Measurements from ENCODE around the gene TRAPPC4.
"Not testable (repeated sequence)": the region's sequence is repeated elsewhere in the genome, so short reads cannot be mapped to it uniquely, and the experiment has no call there.

The TRAPPC4 gene

GRCh38 chr11:119039471-119039870, 20.9 kb downstream of the TRAPPC4 start:
- H3K4me1 ChIP-seq (ENCODE audit: control insufficient read depth in 1 of 2, insufficient read depth in 2 of 2, low read length in 2 of 2); H3K9me3 ChIP-seq (ENCODE audit: control insufficient read depth in 1 of 2, low read length in 2 of 2); H3K27me3 ChIP-seq (ENCODE audit: low read depth, low read length); H3K36me3 ChIP-seq (ENCODE audit: control insufficient read depth in 1 of 2, insufficient read depth in 2 of 2, low read length in 2 of 2); H3K4me3 ChIP-seq (ENCODE audit: low read depth in 1 of 2, low read length in 2 of 2); H3K27ac ChIP-seq (ENCODE audit: low read length): not testable (repeated sequence)

- Histone ChIP-seq H3K4me3 (ENCODE audit: low read depth in 1 of 2, low read length in 2 of 2) (no peak overlapping the region), H3K27me3 (ENCODE audit: low read depth, low read length) (no peaks in the 10 kb centered on the region), H3K27ac (ENCODE audit: low read length) (no peak overlapping the region), H3K4me1 (ENCODE audit: control insufficient read depth in 1 of 2, insufficient read depth in 2 of 2, low read length in 2 of 2) (no peaks in the 10 kb centered on the region), H3K36me3 (ENCODE audit: control insufficient read depth in 1 of 2, insufficient read depth in 2 of 2, low read length in 2 of 2) (peaks cover 17 to 20% of the 10 kb centered on the region in 2 donors), H3K9me3 (ENCODE audit: control insufficient read depth in 1 of 2, low read length in 2 of 2) (no peaks in the 10 kb centered on the region)
These were observed 23.4 kb downstream of the TRAPPC4 start for GRCh38 chr11:119041821-119042514.

- Histone ChIP-seq H3K36me3 (ENCODE audit: control insufficient read depth in 1 of 2, insufficient read depth in 2 of 2, low read length in 2 of 2) (peaks cover 26 to 29% of the 10 kb centered on the region in 2 donors), H3K27me3 (ENCODE audit: low read depth, low read length) (no peaks in the 10 kb centered on the region), H3K4me1 (ENCODE audit: control insufficient read depth in 1 of 2, insufficient read depth in 2 of 2, low read length in 2 of 2) (no peaks in the 10 kb centered on the region), H3K9me3 (ENCODE audit: control insufficient read depth in 1 of 2, low read length in 2 of 2) (no peaks in the 10 kb centered on the region), H3K27ac (ENCODE audit: low read length) (no peak overlapping the region), H3K4me3 (ENCODE audit: low read depth in 1 of 2, low read length in 2 of 2) (no peak overlapping the region)
These were observed 24.4 kb downstream of the TRAPPC4 start for GRCh38 chr11:119042927-119043326.

GRCh38 chr11:119044708-119045107, 26.1 kb downstream of the TRAPPC4 start:
- Histone ChIP-seq H3K27ac (ENCODE audit: low read length) (no peak overlapping the region), H3K4me3 (ENCODE audit: low read depth in 1 of 2, low read length in 2 of 2) (no peak overlapping the region), H3K4me1 (ENCODE audit: control insufficient read depth in 1 of 2, insufficient read depth in 2 of 2, low read length in 2 of 2) (no peaks in the 10 kb centered on the region), H3K36me3 (ENCODE audit: control insufficient read depth in 1 of 2, insufficient read depth in 2 of 2, low read length in 2 of 2) (peaks cover 44% of the 10 kb centered on the region in 2 donors), H3K9me3 (ENCODE audit: control insufficient read depth in 1 of 2, low read length in 2 of 2) (no peaks in the 10 kb centered on the region), H3K27me3 (ENCODE audit: low read depth, low read length) (no peaks in the 10 kb centered on the region)

GRCh38 chr11:119046489-119046888, 27.9 kb downstream of the TRAPPC4 start:
- H3K9me3 ChIP-seq (ENCODE audit: control insufficient read depth in 1 of 2, low read length in 2 of 2) = no peaks in the 10 kb centered on the region
- H3K4me1 ChIP-seq (ENCODE audit: control insufficient read depth in 1 of 2, insufficient read depth in 2 of 2, low read length in 2 of 2) = no peaks in the 10 kb centered on the region
- H3K36me3 ChIP-seq (ENCODE audit: control insufficient read depth in 1 of 2, insufficient read depth in 2 of 2, low read length in 2 of 2) = peaks cover 56% of the 10 kb centered on the region in 2 donors
- H3K27ac ChIP-seq (ENCODE audit: low read length) = no peak overlapping the region
- no peak overlapping the region for H3K4me3 ChIP-seq (ENCODE audit: low read depth in 1 of 2, low read length in 2 of 2)
- no peaks in the 10 kb centered on the region for H3K27me3 ChIP-seq (ENCODE audit: low read depth, low read length)

GRCh38 chr11:119047205-119047604, 28.6 kb downstream of the TRAPPC4 start:
- H3K27ac ChIP-seq (ENCODE audit: low read length) = no peak overlapping the region
- H3K9me3 ChIP-seq (ENCODE audit: control insufficient read depth in 1 of 2, low read length in 2 of 2) = no peaks in the 10 kb centered on the region
- no peak overlapping the region for H3K4me3 ChIP-seq (ENCODE audit: low read depth in 1 of 2, low read length in 2 of 2)
- H3K4me1 ChIP-seq (ENCODE audit: control insufficient read depth in 1 of 2, insufficient read depth in 2 of 2, low read length in 2 of 2) = no peaks in the 10 kb centered on the region
- no peaks in the 10 kb centered on the region for H3K27me3 ChIP-seq (ENCODE audit: low read depth, low read length)
- peaks cover 63% of the 10 kb centered on the region in 2 donors for H3K36me3 ChIP-seq (ENCODE audit: control insufficient read depth in 1 of 2, insufficient read depth in 2 of 2, low read length in 2 of 2)

- no peak overlapping the region for H3K27ac ChIP-seq (ENCODE audit: low read length)
- H3K4me3 ChIP-seq (ENCODE audit: low read depth in 1 of 2, low read length in 2 of 2) = no peak overlapping the region
- H3K27me3 ChIP-seq (ENCODE audit: low read depth, low read length) = no peaks in the 10 kb centered on the region
- no peaks in the 10 kb centered on the region for H3K4me1 ChIP-seq (ENCODE audit: control insufficient read depth in 1 of 2, insufficient read depth in 2 of 2, low read length in 2 of 2)
- H3K9me3 ChIP-seq (ENCODE audit: control insufficient read depth in 1 of 2, low read length in 2 of 2) = no peaks in the 10 kb centered on the region
- peaks cover 77 to 78% of the 10 kb centered on the region in 2 donors for H3K36me3 ChIP-seq (ENCODE audit: control insufficient read depth in 1 of 2, insufficient read depth in 2 of 2, low read length in 2 of 2)
These were observed 30.1 kb downstream of the TRAPPC4 start for GRCh38 chr11:119048644-119049043.

- Histone ChIP-seq H3K9me3 (ENCODE audit: control insufficient read depth in 1 of 2, low read length in 2 of 2) (no peaks in the 10 kb centered on the region), H3K4me1 (ENCODE audit: control insufficient read depth in 1 of 2, insufficient read depth in 2 of 2, low read length in 2 of 2) (no peaks in the 10 kb centered on the region), H3K27ac (ENCODE audit: low read length) (no peak overlapping the region), H3K36me3 (ENCODE audit: control insufficient read depth in 1 of 2, insufficient read depth in 2 of 2, low read length in 2 of 2) (peaks cover 82% of the 10 kb centered on the region in 2 donors), H3K27me3 (ENCODE audit: low read depth, low read length) (no peaks in the 10 kb centered on the region), H3K4me3 (ENCODE audit: low read depth in 1 of 2, low read length in 2 of 2) (no peak overlapping the region)
These were observed 30.5 kb downstream of the TRAPPC4 start for GRCh38 chr11:119049081-119049480.

- H3K27ac ChIP-seq (ENCODE audit: low read length) = no peak overlapping the region
- H3K27me3 ChIP-seq (ENCODE audit: low read depth, low read length) = no peaks in the 10 kb centered on the region
- no peak overlapping the region for H3K4me3 ChIP-seq (ENCODE audit: low read depth in 1 of 2, low read length in 2 of 2)
- peaks cover 67 to 74% of the 10 kb centered on the region in 2 donors for H3K36me3 ChIP-seq (ENCODE audit: control insufficient read depth in 1 of 2, insufficient read depth in 2 of 2, low read length in 2 of 2)
- H3K9me3 ChIP-seq (ENCODE audit: control insufficient read depth in 1 of 2, low read length in 2 of 2) = no peaks in the 10 kb centered on the region
- peaks cover 8 to 15% of the 10 kb centered on the region in 2 donors for H3K4me1 ChIP-seq (ENCODE audit: control insufficient read depth in 1 of 2, insufficient read depth in 2 of 2, low read length in 2 of 2)
These were observed 33.0 kb downstream of the TRAPPC4 start for GRCh38 chr11:119051440-119052162.

GRCh38 chr11:119052163-119052814, 33.7 kb downstream of the TRAPPC4 start:
- Histone ChIP-seq H3K27me3 (ENCODE audit: low read depth, low read length) (no peaks in the 10 kb centered on the region), H3K4me3 (ENCODE audit: low read depth in 1 of 2, low read length in 2 of 2) (no peak overlapping the region), H3K27ac (ENCODE audit: low read length) (no peak overlapping the region), H3K4me1 (ENCODE audit: control insufficient read depth in 1 of 2, insufficient read depth in 2 of 2, low read length in 2 of 2) (peaks cover 8 to 15% of the 10 kb centered on the region in 2 donors), H3K36me3 (ENCODE audit: control insufficient read depth in 1 of 2, insufficient read depth in 2 of 2, low read length in 2 of 2) (peaks cover 62 to 67% of the 10 kb centered on the region in 2 donors), H3K9me3 (ENCODE audit: control insufficient read depth in 1 of 2, low read length in 2 of 2) (no peaks in the 10 kb centered on the region)

GRCh38 chr11:119054418-119054817, 35.9 kb downstream of the TRAPPC4 start:
- Histone ChIP-seq H3K4me3 (ENCODE audit: low read depth in 1 of 2, low read length in 2 of 2) (no peak overlapping the region), H3K9me3 (ENCODE audit: control insufficient read depth in 1 of 2, low read length in 2 of 2) (no peaks in the 10 kb centered on the region), H3K27ac (ENCODE audit: low read length) (no peak overlapping the region), H3K36me3 (ENCODE audit: control insufficient read depth in 1 of 2, insufficient read depth in 2 of 2, low read length in 2 of 2) (peaks cover 43 to 46% of the 10 kb centered on the region in 2 donors), H3K4me1 (ENCODE audit: control insufficient read depth in 1 of 2, insufficient read depth in 2 of 2, low read length in 2 of 2) (peaks cover 8 to 25% of the 10 kb centered on the region in 2 donors), H3K27me3 (ENCODE audit: low read depth, low read length) (no peaks in the 10 kb centered on the region)
